IMR-90 (cell line): Measurements from ENCODE around the gene SMIM44. TPM values are rescaled to one million over a fixed set of nuclear protein-coding genes. Genes with fewer than 3 reads are reported as not detected.

Experiments
- ATAC-seq: fragments of 200-7000 bp; cut with Tn5 transposase; 2 replicates; pipeline ENCODE4 v1.9.1; 2020; ENCODE audit warnings: low read depth, mild to moderate bottlenecking, moderate library complexity
- BruUV-seq: library from RNA; stranded (reverse); fragments of 400-500 nt; replicated peaks from 2 replicates; lab custom pipeline; 2021; lab: Mats Ljungman, UMichigan
- CTCF ChIA-PET: fragments of 300-600 bp; formaldehyde crosslinking; extraction: SDS; loops from one replicate; lab custom pipeline; 2021; ENCODE audit warnings: antibody characterized with exemption; lab: Yijun Ruan, JAX
- POLR2A ChIA-PET: fragments of 300-600 bp; sonication (Branson Sonifier 250); formaldehyde crosslinking; loops from one replicate; lab custom pipeline; 2022; ENCODE audit warnings: antibody characterized with exemption; ENCODE audit not compliant: unreplicated experiment; lab: Charles Lee
- DNase-seq: peaks from one replicate; pipeline ENCODE4 v3.0.0; 2013
- H2AFZ ChIP-seq: replicated peaks from 2 replicates; pipeline ENCODE3; 2013; ENCODE audit warnings: low read length, mild to moderate bottlenecking; ENCODE audit not compliant: poor library complexity
- H2AK5ac ChIP-seq: 2 replicates; pipeline ENCODE4 v1.6.1; 2013; ENCODE audit warnings: low read depth, low read length, inconsistent platforms
- H2AK9ac ChIP-seq: replicated peaks from 2 replicates; pipeline ENCODE3; 2013; ENCODE audit warnings: mild to moderate bottlenecking, low read depth, low read length, moderate library complexity; ENCODE audit not compliant: poor library complexity
- H2BK120ac ChIP-seq: 2 replicates; pipeline ENCODE4 v1.6.1; 2013; ENCODE audit warnings: low read depth, low read length, inconsistent platforms
- H2BK15ac ChIP-seq: 3 replicates; pipeline ENCODE4 v1.6.1; 2013; ENCODE audit warnings: low read depth, low read length, inconsistent platforms
- H2BK20ac ChIP-seq: 2 replicates; pipeline ENCODE4 v1.6.1; 2013; ENCODE audit warnings: low read depth, mild to moderate bottlenecking, inconsistent platforms, low read length, moderate library complexity
- H2BK5ac ChIP-seq: 2 replicates; pipeline ENCODE4 v1.6.1; 2013; ENCODE audit warnings: mild to moderate bottlenecking, low read depth, low read length, inconsistent platforms; ENCODE audit not compliant: poor library complexity, severe bottlenecking
- H3K14ac ChIP-seq: replicated peaks from 2 replicates; pipeline ENCODE4 v1.6.1; 2013; ENCODE audit warnings: low read depth, low read length, inconsistent platforms
- H3K18ac ChIP-seq: 2 replicates; pipeline ENCODE4 v1.6.1; 2013; ENCODE audit warnings: low read depth, low read length, control low read depth
- H3K23ac ChIP-seq: 2 replicates; pipeline ENCODE4 v1.6.1; 2013; ENCODE audit warnings: low read depth, low read length, inconsistent platforms
- H3K27ac ChIP-seq: 2 replicates; pipeline ENCODE4 v1.5.1; 2013; ENCODE audit warnings: mild to moderate bottlenecking, control low read depth, low read length; ENCODE audit not compliant: insufficient read depth
- H3K27me3 ChIP-seq: 2 replicates; pipeline ENCODE4 v1.6.1; 2013; ENCODE audit warnings: low read length; ENCODE audit not compliant: control insufficient read depth, insufficient read depth
- H3K36me3 ChIP-seq: 2 replicates; pipeline ENCODE4 v1.6.1; 2013; ENCODE audit warnings: low read length, mixed read lengths; ENCODE audit not compliant: control insufficient read depth, insufficient read depth
- H3K4ac ChIP-seq: 2 replicates; pipeline ENCODE4 v1.6.1; 2013; ENCODE audit warnings: low read depth, low read length, inconsistent platforms
- H3K4me1 ChIP-seq: 2 replicates; pipeline ENCODE4 v1.6.1; 2013; ENCODE audit warnings: low read length, mixed read lengths; ENCODE audit not compliant: control insufficient read depth, insufficient read depth
- H3K4me2 ChIP-seq: 2 replicates; pipeline ENCODE4 v1.6.1; 2013; ENCODE audit warnings: low read depth, mild to moderate bottlenecking, control low read depth, low read length, moderate library complexity
- H3K4me3 ChIP-seq: 2 replicates; pipeline ENCODE4 v1.5.1; 2013; ENCODE audit warnings: low read depth, mild to moderate bottlenecking, control low read depth, low read length, moderate library complexity; ENCODE audit not compliant: insufficient read depth
- H3K56ac ChIP-seq: 2 replicates; pipeline ENCODE4 v1.6.1; 2013; ENCODE audit warnings: low read length, inconsistent platforms; ENCODE audit not compliant: insufficient read depth; ENCODE audit errors: extremely low read depth
- H3K79me1 ChIP-seq, 2 experiments: 2 replicates each; pipeline ENCODE4 v1.6.1; 2013; ENCODE audit warnings: low read length in 2 of 2, inconsistent platforms in 1 of 2, low read depth in 1 of 2
- H3K9ac ChIP-seq: 2 replicates; pipeline ENCODE4 v1.6.1; 2013; ENCODE audit warnings: low read depth, low read length, control low read depth
- H3K9me1 ChIP-seq: 2 replicates; pipeline ENCODE4 v1.6.1; 2013; ENCODE audit warnings: low read length, inconsistent platforms; ENCODE audit not compliant: insufficient read depth
- H3K9me3 ChIP-seq: 2 replicates; pipeline ENCODE4 v1.6.1; 2013; ENCODE audit warnings: low read length; ENCODE audit not compliant: control insufficient read depth, insufficient read depth
- H4K20me1 ChIP-seq: 2 replicates; pipeline ENCODE4 v1.6.1; 2013; ENCODE audit warnings: low read length, inconsistent platforms; ENCODE audit not compliant: insufficient read depth
- H4K5ac ChIP-seq: 2 replicates; pipeline ENCODE4 v1.6.1; 2013; ENCODE audit warnings: mild to moderate bottlenecking, low read depth, low read length, control low read depth
- H4K8ac ChIP-seq, 2 experiments: 2 replicates each; pipeline ENCODE4 v1.6.1; 2013; ENCODE audit warnings: low read depth in 2 of 2, low read length in 2 of 2, control low read depth in 1 of 2, inconsistent platforms in 1 of 2
- H4K91ac ChIP-seq: 2 replicates; pipeline ENCODE4 v1.6.1; 2013; ENCODE audit warnings: low read depth, low read length, inconsistent platforms; ENCODE audit not compliant: insufficient read depth
- BHLHE40 ChIP-seq: fragments of 150-350 bp; IDR thresholded peaks from 2 replicates; pipeline ENCODE4 v1.6.1; 2016; ENCODE audit warnings: mild to moderate bottlenecking, low read depth, low read length
- CEBPB ChIP-seq: IDR thresholded peaks from 2 replicates; pipeline ENCODE4 v1.6.1; 2012; ENCODE audit warnings: low read depth, low read length, improper control_type of control experiment
- CHD1 ChIP-seq: IDR thresholded peaks from 2 replicates; pipeline ENCODE4 v1.6.1; 2012; ENCODE audit warnings: low read depth, low read length, improper control_type of control experiment
- WGBS, 2 experiments: methylation state at CpG; one replicate each; pipeline versions ENCODE4 v1.1.5 to v1.1.7; 2013; ENCODE audit warnings: missing lambda C conversion rate in 2 of 2; ENCODE audit not compliant: insufficient read length in 1 of 2; ENCODE audit errors: extremely low coverage in 2 of 2; 5-methylcytosine and 5-hydroxymethylcytosine counted together
- dilution Hi-C: fragments of 300-500 bp; cut with HindIII; formaldehyde crosslinking; loops from one replicate; pipeline ENCODE4 v1.14.3; 2018; ENCODE audit warnings: low sequenced_read_pairs; ENCODE audit not compliant: unreplicated experiment
- in situ Hi-C: fragments of 300-500 bp; cut with MboI; formaldehyde crosslinking; loops from 3 replicates; pipeline ENCODE4 v1.14.3; 2019; ENCODE audit warnings: low sequenced_read_pairs, inconsistent platforms, mixed read lengths
- intact Hi-C: fragments of 100-400 bp; cut with micrococcal nuclease; formaldehyde crosslinking; loops from 2 replicates; pipeline ENCODE4 v1.10.0; 2022
- polyA plus RNA-seq, 3 experiments: library from polyadenylated mRNA; depleted of rRNA; stranded (reverse); fragments of >200 nt; gene quantifications; 2 replicates each; pipeline ENCODE4 v1.2.3, GENCODE V29; 2012; ENCODE audit warnings: low replicate concordance in 1 of 3
- total RNA-seq: library from RNA; depleted of rRNA; stranded (reverse); fragments of >200 nt; gene quantifications from 2 replicates; pipeline ENCODE4 v1.2.3, GENCODE V29; 2012

Gene SMIM44
- total and polyA plus RNA-seq, 2 of the 4 experiments (the other 2 are of a cell fraction): not detected

GRCh38 chr19:3444695-3445234 lies 38.5 kb downstream of the SMIM44 start:
- H3K36me3 ChIP-seq: peaks cover 59% of the 10 kb centered on the region
- no peak for DNase-seq
- peaks cover 5% of the 10 kb centered on the region for H3K9me1 ChIP-seq
- H3K14ac ChIP-seq: no peak overlapping the region
- H2AK5ac ChIP-seq: no peak overlapping the region
- H2BK5ac ChIP-seq: no peak overlapping the region
- H2BK15ac ChIP-seq: no peak overlapping the region
- POLR2A ChIA-PET: no interaction called here
- H3K9me3 ChIP-seq: no peaks in the 10 kb centered on the region
- no peak overlapping the region for H4K91ac ChIP-seq
- H4K5ac ChIP-seq: no peak overlapping the region
- no peak overlapping the region for H2BK120ac ChIP-seq
- BruUV-seq: no TSS peak
- no peak overlapping the region for H3K27ac ChIP-seq
- peaks cover 47% of the 10 kb centered on the region for H4K20me1 ChIP-seq
- peaks cover 22 to 79% of the 10 kb centered on the region in 2 experiments for H3K79me1 ChIP-seq
- no peak for TF ChIP-seq CEBPB
- no peak for TF ChIP-seq BHLHE40
- no peak for TF ChIP-seq CHD1
- peak overlapping the region; percentile 23 for H2AK9ac ChIP-seq
- no peaks in the 10 kb centered on the region for H3K27me3 ChIP-seq
- no peak overlapping the region for H3K4me3 ChIP-seq
- 84% methylated on average over 24 of the region's 24 CpGs; no CpG with 5 or more reads in 1 of the 2 experiments for WGBS, 2 experiments
- no peak overlapping the region for H3K4ac ChIP-seq
- peak overlapping the region; percentile 39; the same call in 1 of the 2 replicates for H3K23ac ChIP-seq
- H3K18ac ChIP-seq: no peak overlapping the region
- H3K4me1 ChIP-seq: no peaks in the 10 kb centered on the region; the same call in 1 of the 2 replicates
- no peak overlapping the region for H3K56ac ChIP-seq
- intact Hi-C loops (no loop called here), in situ Hi-C loops (no loop called here), dilution Hi-C loops (no loop called here)
- CTCF ChIA-PET: no interaction called here
- H3K4me2 ChIP-seq: no peak overlapping the region
- H2AFZ ChIP-seq: peak overlapping the region; percentile 81
- H3K9ac ChIP-seq: no peak overlapping the region
- H2BK20ac ChIP-seq: no peak overlapping the region
- ATAC-seq: no peak
- H4K8ac ChIP-seq: no peak overlapping the region
